Ureter (tissue), 1 donor: ENCODE data around the gene CETN2. TPM values are rescaled to one million over a fixed set of nuclear protein-coding genes. Genes with fewer than 3 reads are reported as not detected.
"Not testable (repeated sequence)": the region's sequence is repeated elsewhere in the genome, so short reads cannot be mapped to it uniquely, and the experiment has no call there.

Experiments
- DNase-seq: peaks from one replicate; pipeline ENCODE4 v3.0.0-alpha.2; 2020; ENCODE audit warnings: low spot score
- total RNA-seq: library from RNA; stranded (reverse); gene quantifications from one replicate; pipeline ENCODE4 v1.2.4, GENCODE V29; 2023
- donor health status: DM: yes; HTN: yes; CAD: no.

CETN2 gene
- total RNA-seq, 1 donor from 2014 or later: 47.1 TPM

- no peak for DNase-seq
Observed at GRCh38 chrX:152832520-152832919, 2.0 kb upstream of the CETN2 start.

- DNase-seq: no peak
Observed at GRCh38 chrX:152831391-152831790, 834 bp upstream of the CETN2 start.

- no peak for DNase-seq
Observed at GRCh38 chrX:152824841-152825374, 5.6 kb downstream of the CETN2 start.

DNA sequence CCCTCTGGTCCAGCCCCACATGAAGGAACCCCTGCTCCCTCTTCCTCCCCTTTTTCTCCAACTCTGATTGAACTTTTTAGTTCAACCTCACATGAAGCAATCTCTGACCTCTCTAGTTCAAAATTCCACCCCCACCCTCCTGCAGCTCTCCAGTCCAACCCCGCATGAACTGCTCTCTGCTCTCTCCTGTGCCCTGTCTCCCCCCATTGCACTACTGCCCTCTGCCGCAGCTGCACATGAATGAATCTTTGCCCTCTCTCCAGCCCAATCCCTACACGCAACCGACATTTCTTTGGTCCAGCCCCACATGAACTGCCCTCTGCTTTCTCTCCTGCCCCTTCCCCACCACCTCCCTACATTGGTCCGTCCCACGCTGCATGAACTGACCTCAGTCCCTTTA lies 6.9 kb downstream of the CETN2 start:
- no peak for DNase-seq

GRCh38 chrX:152822383-152823086 lies 8.0 kb downstream of the CETN2 start:
- no peak for DNase-seq

GRCh38 chrX:152821145-152821765 lies 9.3 kb downstream of the CETN2 start:
- no peak for DNase-seq

DNA sequence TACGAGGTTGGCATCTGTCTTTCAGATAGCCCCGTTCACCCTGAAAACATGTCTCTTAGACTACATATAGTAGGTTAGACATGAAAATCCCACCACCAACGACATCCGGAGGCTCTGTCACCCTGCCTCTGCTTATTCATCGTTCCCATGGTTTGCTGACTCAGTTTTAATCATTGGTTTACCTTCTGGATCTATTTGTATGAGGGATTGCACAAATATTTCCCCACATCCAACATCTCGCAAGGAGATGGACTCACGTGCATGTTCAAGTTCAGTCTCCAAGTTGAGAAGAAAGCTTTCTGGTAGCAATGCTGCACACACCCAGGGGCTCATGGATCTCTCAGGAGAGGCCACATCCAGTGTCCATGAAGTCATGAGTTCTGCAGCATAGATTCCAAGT lies 10.8 kb downstream of the CETN2 start:
- no peak for DNase-seq

DNA sequence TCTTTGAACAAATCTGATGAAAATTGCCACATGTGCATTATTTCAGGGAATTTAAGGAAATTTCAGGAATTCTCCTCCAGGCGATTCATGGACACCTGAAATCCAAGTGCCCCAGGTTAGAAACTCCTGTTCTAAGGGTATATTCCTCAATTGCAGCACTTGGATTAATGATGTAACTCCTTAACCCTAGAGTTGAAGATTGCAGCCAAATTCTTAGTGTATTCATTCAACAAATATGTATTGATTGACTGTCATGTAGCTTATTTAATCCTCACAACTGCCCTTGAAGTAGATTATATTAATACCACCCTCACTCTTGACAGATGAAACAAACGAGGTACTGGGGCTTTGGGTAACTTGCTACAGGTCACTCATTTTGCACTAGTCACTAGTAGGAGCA lies 11.3 kb downstream of the CETN2 start:
- DNase-seq: no peak

DNA sequence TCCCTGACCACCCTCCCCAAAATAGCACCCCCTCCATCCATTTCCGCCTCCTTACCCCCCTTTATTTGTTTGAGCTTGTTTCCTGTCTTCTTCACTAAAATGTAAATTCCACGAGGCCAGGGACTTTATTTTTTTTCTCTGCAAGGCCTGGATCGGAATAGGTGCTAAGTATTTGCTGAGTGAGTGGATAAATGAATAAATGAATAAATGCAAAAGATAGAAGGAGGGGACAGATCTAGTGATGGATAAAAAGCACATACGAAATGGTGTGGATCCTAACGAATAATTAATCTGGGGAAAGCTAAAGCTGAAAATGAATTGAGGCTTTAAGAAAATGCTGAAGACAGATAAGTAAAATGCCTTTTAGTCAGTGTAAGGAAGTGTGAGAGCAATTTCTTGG lies 12.2 kb downstream of the CETN2 start:
- no peak for DNase-seq

- DNase-seq: no peak
Observed at GRCh38 chrX:152817078-152817764, 13.3 kb downstream of the CETN2 start.

DNA sequence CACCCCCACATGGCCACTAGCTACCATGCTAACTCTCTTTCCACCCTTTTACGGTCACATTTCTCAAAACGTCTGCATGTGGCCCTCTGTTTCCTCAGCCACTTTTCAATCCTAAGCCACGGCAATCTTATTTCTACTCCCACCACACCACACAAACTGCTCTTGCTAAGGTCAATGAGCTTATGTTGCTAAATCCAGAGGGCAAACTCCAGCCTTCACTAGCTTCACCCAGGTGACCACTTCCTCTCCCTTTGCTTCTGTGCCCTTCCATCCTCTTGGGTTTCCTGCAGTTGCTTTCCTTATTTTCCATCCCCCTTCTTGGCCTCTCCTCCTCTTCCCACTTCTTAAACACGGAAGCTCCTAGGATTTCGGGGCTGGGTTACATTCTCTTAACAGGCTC lies 16.5 kb downstream of the CETN2 start:
- DNase-seq: no peak

- DNase-seq: no peak
Observed at GRCh38 chrX:152813206-152813605, 17.4 kb downstream of the CETN2 start.

- DNase-seq: no peak
Observed at GRCh38 chrX:152810403-152810802, 20.2 kb downstream of the CETN2 start.

DNA sequence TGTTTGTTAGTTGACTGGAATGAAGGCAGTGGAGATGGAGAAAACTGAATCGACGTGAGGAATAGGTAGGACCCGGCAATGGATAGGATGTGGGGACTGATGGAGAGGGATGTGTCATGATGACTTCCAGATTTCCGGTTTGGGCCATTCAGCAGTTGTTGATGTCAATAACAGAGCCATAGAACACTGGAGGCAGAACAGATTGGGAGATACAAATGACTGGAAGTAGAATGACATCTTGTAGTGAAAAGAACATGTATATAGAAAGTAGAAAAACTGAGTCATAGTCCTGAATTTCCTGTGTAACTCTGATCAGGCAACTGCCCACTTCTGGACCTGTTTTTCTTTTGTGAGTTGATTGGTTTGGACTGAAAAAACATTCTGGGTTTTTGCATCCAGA lies 24.5 kb downstream of the CETN2 start:
- no peak for DNase-seq

DNA sequence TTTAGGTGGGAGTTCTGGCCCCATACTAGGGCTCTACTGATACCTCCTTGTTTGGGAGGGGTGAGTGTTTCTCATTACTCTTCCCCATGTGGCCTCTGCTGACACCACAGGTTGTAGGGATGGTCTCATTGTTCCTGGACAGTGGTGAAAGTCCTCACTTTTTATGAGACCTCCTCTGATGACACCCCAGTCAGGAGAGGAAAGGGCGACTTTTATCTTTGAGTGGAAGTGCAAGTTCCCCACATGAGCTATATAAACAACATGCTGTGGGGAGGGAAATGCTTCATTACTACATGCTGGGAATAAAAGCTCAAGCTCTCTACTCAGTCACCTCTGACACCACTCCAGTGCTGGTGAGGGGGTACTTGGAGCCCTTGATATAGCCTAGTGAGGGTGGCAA lies 31.6 kb downstream of the CETN2 start:
- no peak for DNase-seq

- DNase-seq: not testable (repeated sequence)
Observed at GRCh38 chrX:152787062-152787461, 43.5 kb downstream of the CETN2 start.

Other genes with a start within 250 kb of the CETN2 start
- gene GABRQ, start 192.9 kb downstream of the CETN2 start, total RNA-seq: 0.26 TPM
- gene MAGEA3, start 132.0 kb downstream of the CETN2 start, total RNA-seq: not detected
- not detected for gene CSAG2, start 121.5 kb downstream of the CETN2 start, total RNA-seq
- gene MAGEA2B, start 116.1 kb downstream of the CETN2 start, total RNA-seq: not detected
- not detected for gene CSAG1, start 97.0 kb downstream of the CETN2 start, total RNA-seq
- not detected for gene MAGEA12, start 97.0 kb downstream of the CETN2 start, total RNA-seq
- gene MAGEA2, start 76.9 kb downstream of the CETN2 start, total RNA-seq: not detected
- gene CSAG3, start 71.5 kb downstream of the CETN2 start, total RNA-seq: not detected
- gene MAGEA6, start 61.1 kb downstream of the CETN2 start, total RNA-seq: not detected
- gene NSDHL, start 306 bp upstream of the CETN2 start, total RNA-seq: 25.1 TPM
- 62.2 TPM for gene ZNF185, start 67.3 kb upstream of the CETN2 start, total RNA-seq
- not detected for gene PNMA5, start 163.4 kb upstream of the CETN2 start, total RNA-seq
- gene PNMA3, start 225.7 kb upstream of the CETN2 start, total RNA-seq: 1.2 TPM
- gene PNMA6A, start 241.7 kb upstream of the CETN2 start, total RNA-seq: 0.55 TPM